ENCODE results near the gene STARD3NL. TPM values are rescaled to one million over a fixed set of nuclear protein-coding genes. Genes with fewer than 3 reads are reported as not detected.
"Not testable (repeated sequence)": the region's sequence is repeated elsewhere in the genome, so short reads cannot be mapped to it uniquely, and the experiment has no call there.

STARD3NL gene
- total RNA-seq, 4 donors from 2014 or later: 4.1 to 22.1 (median 17.9) TPM

GRCh38 chr7:38229386-38229785, 51.3 kb downstream of the STARD3NL start:
- peaks cover 0 to 47% (median 6%) of the 10 kb centered on the region in 3 donors for H3K36me3 ChIP-seq
- intact Hi-C loops (cut with DNase I): no loop called here
- no peak overlapping the region for H3K4me3 ChIP-seq
- no peaks in the 10 kb centered on the region for H3K9me3 ChIP-seq
- 88 to 91% methylated on average over 6 of the region's 6 CpGs for WGBS, 2 donors
- H3K4me1 ChIP-seq: no peaks in the 10 kb centered on the region
- no peak for DNase-seq
- H3K27ac ChIP-seq: no peak overlapping the region
- TF ChIP-seq POLR2A (IDR thresholded peaks at IDR 0.05): no peak
- TF ChIP-seq CTCF (IDR thresholded peaks at IDR 0.05): no peak
- no peaks in the 10 kb centered on the region for H3K27me3 ChIP-seq

- H3K36me3 ChIP-seq: peaks cover 0 to 47% (median 6%) of the 10 kb centered on the region in 3 donors
These were observed 52.0 kb downstream of the STARD3NL start for GRCh38 chr7:38229884-38230642.

GRCh38 chr7:38232502-38233366, 54.7 kb downstream of the STARD3NL start:
- Histone ChIP-seq H3K9me3 (no peaks in the 10 kb centered on the region), H3K4me3 (no peak overlapping the region), H3K27me3 (no peaks in the 10 kb centered on the region), H3K36me3 (peaks cover 0 to 35% (median 6%) of the 10 kb centered on the region in 3 donors), H3K27ac (peak overlapping the region in 1 of 4 donors; percentile 31), H3K4me1 (no peaks in the 10 kb centered on the region)
- intact Hi-C loops (cut with DNase I): no loop called here
- no peak for DNase-seq
- TF ChIP-seq CTCF (IDR thresholded peaks at IDR 0.05) (no peak), POLR2A (IDR thresholded peaks at IDR 0.05) (no peak)
- WGBS, 2 donors: 56 to 60% methylated on average over 11 of the region's 11 CpGs

More at GRCh38 chr7:38229884-38230642, 52.0 kb downstream of the STARD3NL start:
- intact Hi-C loops (cut with DNase I): no loop called here
- Histone ChIP-seq H3K9me3 (no peaks in the 10 kb centered on the region), H3K4me3 (no peak overlapping the region), H3K4me1 (no peaks in the 10 kb centered on the region), H3K27me3 (no peaks in the 10 kb centered on the region), H3K27ac (no peak overlapping the region)
- 75 to 83% methylated on average over 6 of the region's 6 CpGs for WGBS, 2 donors
- TF ChIP-seq CTCF (IDR thresholded peaks at IDR 0.05) (no peak), POLR2A (IDR thresholded peaks at IDR 0.05) (no peak)
- DNase-seq: no peak

GRCh38 chr7:38234759-38235158, 56.7 kb downstream of the STARD3NL start:
- DNase-seq; intact Hi-C loops (cut with DNase I); H3K9me3 ChIP-seq; H3K27me3 ChIP-seq; H3K4me1 ChIP-seq; H3K4me3 ChIP-seq; H3K27ac ChIP-seq: not testable (repeated sequence)
- H3K36me3 ChIP-seq: peaks cover 0 to 15% (median 0%) of the 10 kb centered on the region in 3 donors
- 87 to 91% methylated on average over 9 to 11 of the region's 11 CpGs for WGBS, 2 donors

GRCh38 chr7:38235606-38236005, 57.6 kb downstream of the STARD3NL start:
- peaks cover 0 to 6% (median 0%) of the 10 kb centered on the region in 3 donors for H3K36me3 ChIP-seq
- TF ChIP-seq POLR2A (IDR thresholded peaks at IDR 0.05) (no peak), CTCF (IDR thresholded peaks at IDR 0.05) (no peak)
- 70 to 86% methylated on average over 4 of the region's 4 CpGs for WGBS, 2 donors
- intact Hi-C loops (cut with DNase I): no loop called here
- no peak overlapping the region for H3K27ac ChIP-seq
- H3K4me3 ChIP-seq: no peak overlapping the region
- H3K27me3 ChIP-seq: no peaks in the 10 kb centered on the region
- H3K9me3 ChIP-seq: no peaks in the 10 kb centered on the region
- no peaks in the 10 kb centered on the region for H3K4me1 ChIP-seq
- DNase-seq: no peak

- H3K4me1 ChIP-seq; DNase-seq; H3K9me3 ChIP-seq; intact Hi-C loops (cut with DNase I); H3K36me3 ChIP-seq; H3K27ac ChIP-seq; H3K27me3 ChIP-seq; H3K4me3 ChIP-seq: not testable (repeated sequence)
- 61 to 76% methylated on average over 9 to 10 of the region's 10 CpGs for WGBS, 2 donors
These were observed 61.1 kb downstream of the STARD3NL start for GRCh38 chr7:38239129-38239528.

Measured in esophagus squamous epithelium (tissue), 5 donors.